KMS-11 (cell line): ENCODE measurements around the gene RING1.

ENCODE experiments used
- H2AFZ ChIP-seq: fragments of 200-600 bp; sonication (generic); 2 replicates; pipeline ENCODE4 v1.6.1; 2016; ENCODE audit warnings: antibody characterized with exemption, mixed run types, low read depth
- H3K27ac ChIP-seq: fragments of 200-600 bp; sonication (generic); 2 replicates; pipeline ENCODE4 v1.6.1; 2016; ENCODE audit warnings: mild to moderate bottlenecking, mixed run types
- H3K27me3 ChIP-seq: fragments of 200-600 bp; sonication (generic); 2 replicates; pipeline ENCODE4 v1.6.1; 2017; ENCODE audit warnings: mild to moderate bottlenecking, low read depth, mixed run types, moderate library complexity; ENCODE audit not compliant: insufficient read depth
- H3K36me3 ChIP-seq: fragments of 200-600 bp; sonication (generic); 2 replicates; pipeline ENCODE4 v1.6.1; 2017; ENCODE audit warnings: mild to moderate bottlenecking, mixed run types; ENCODE audit not compliant: insufficient read depth
- H3K4me1 ChIP-seq: fragments of 200-600 bp; sonication (generic); 2 replicates; pipeline ENCODE4 v1.6.1; 2016; ENCODE audit warnings: mild to moderate bottlenecking, low read depth, mixed run types; ENCODE audit not compliant: poor library complexity, severe bottlenecking
- H3K4me2 ChIP-seq: fragments of 200-600 bp; sonication (generic); 2 replicates; pipeline ENCODE4 v1.7.0; 2016; ENCODE audit warnings: mild to moderate bottlenecking, mixed run types
- H3K4me3 ChIP-seq: fragments of 200-600 bp; sonication (generic); IDR thresholded peaks from 2 replicates; pipeline ENCODE4 v1.6.1; 2017; ENCODE audit warnings: low read depth, low read length, mixed read lengths; ENCODE audit not compliant: insufficient read depth
- H3K79me2 ChIP-seq: fragments of 200-600 bp; sonication (generic); 2 replicates; pipeline ENCODE4 v1.6.1; 2016; ENCODE audit warnings: low read depth, mixed run types; ENCODE audit not compliant: insufficient read depth
- H3K9ac ChIP-seq: fragments of 200-600 bp; sonication (generic); 2 replicates; pipeline ENCODE4 v1.6.1; 2016; ENCODE audit warnings: mild to moderate bottlenecking, mixed run types
- H4K20me1 ChIP-seq: fragments of 200-600 bp; sonication (generic); 2 replicates; pipeline ENCODE4 v1.6.1; 2016; ENCODE audit warnings: mild to moderate bottlenecking, mixed run types; ENCODE audit not compliant: insufficient read depth
- CTCF ChIP-seq: fragments of 200-600 bp; sonication (generic); conservative IDR thresholded peaks from 2 replicates; pipeline ENCODE4 v1.6.1; 2017; ENCODE audit warnings: low read depth, mild to moderate bottlenecking, antibody characterized with exemption, low read length, moderate library complexity, mixed read lengths

The RING1 gene

GRCh38 chr6:33201935-33202334 lies 6.4 kb upstream of the RING1 start:
- no peak overlapping the region for H3K4me3 ChIP-seq
- no peaks in the 10 kb centered on the region for H4K20me1 ChIP-seq
- no peaks in the 10 kb centered on the region for H3K36me3 ChIP-seq
- H3K9ac ChIP-seq = no peak overlapping the region
- no peak overlapping the region for H3K27ac ChIP-seq
- peaks cover 35% of the 10 kb centered on the region for H3K4me1 ChIP-seq
- no peak for TF ChIP-seq CTCF
- peaks cover 24% of the 10 kb centered on the region for H3K79me2 ChIP-seq
- no peak overlapping the region for H2AFZ ChIP-seq
- H3K4me2 ChIP-seq = peak overlapping the region; percentile 58
- no peaks in the 10 kb centered on the region for H3K27me3 ChIP-seq

GRCh38 chr6:33202799-33203198 lies 5.5 kb upstream of the RING1 start:
- Histone ChIP-seq H3K36me3 (no peaks in the 10 kb centered on the region), H3K4me3 (no peak overlapping the region), H3K27ac (no peak overlapping the region), H3K79me2 (peaks cover 24% of the 10 kb centered on the region), H3K4me1 (peaks cover 35% of the 10 kb centered on the region), H2AFZ (no peak overlapping the region), H4K20me1 (no peaks in the 10 kb centered on the region), H3K4me2 (no peak overlapping the region), H3K27me3 (no peaks in the 10 kb centered on the region), H3K9ac (no peak overlapping the region)
- TF ChIP-seq CTCF = no peak

- peaks cover 35% of the 10 kb centered on the region for H3K4me1 ChIP-seq
- no peaks in the 10 kb centered on the region for H3K27me3 ChIP-seq
- peak overlapping the region; percentile 94; the same call in 1 of the 2 replicates for H3K4me2 ChIP-seq
- H3K4me3 ChIP-seq = no peak overlapping the region
- no peak overlapping the region for H3K9ac ChIP-seq
- no peak overlapping the region for H3K27ac ChIP-seq
- no peaks in the 10 kb centered on the region for H4K20me1 ChIP-seq
- no peak overlapping the region for H2AFZ ChIP-seq
- no peaks in the 10 kb centered on the region for H3K36me3 ChIP-seq
- TF ChIP-seq CTCF = no peak
- H3K79me2 ChIP-seq = peaks cover 24% of the 10 kb centered on the region
Observed at GRCh38 chr6:33203443-33204164, 4.7 kb upstream of the RING1 start.

- Histone ChIP-seq H4K20me1 (no peaks in the 10 kb centered on the region), H3K4me1 (peaks cover 35% of the 10 kb centered on the region), H2AFZ (no peak overlapping the region), H3K4me2 (peak overlapping the region; percentile 94; the same call in 1 of the 2 replicates), H3K36me3 (no peaks in the 10 kb centered on the region), H3K27ac (no peak overlapping the region), H3K27me3 (no peaks in the 10 kb centered on the region), H3K4me3 (no peak overlapping the region), H3K79me2 (peaks cover 24% of the 10 kb centered on the region), H3K9ac (no peak overlapping the region)
- TF ChIP-seq CTCF = no peak
Observed at GRCh38 chr6:33204165-33204414, 4.2 kb upstream of the RING1 start.
